Measurements from ENCODE around the gene RAB5B.

RAB5B gene

GRCh38 chr12:55965941-55966407 lies 7.9 kb upstream of the RAB5B start, which contains the start of gene PMEL:
Gene PMEL, minus strand, starts transcription at chr12:55966042. Its CDS starts 31 bp downstream, at chr12:55966011.
- Histone ChIP-seq H3K27me3 (no peaks in the 10 kb centered on the region), H3K9me3 (no peaks in the 10 kb centered on the region), H3K4me2 (peak within 1 kb of the TSS; percentile 98), H3K9ac (peak within 1 kb of the TSS; percentile 90), H4K20me1 (no peaks in the 10 kb centered on the region), H3K36me3 (peaks cover 29% of the 10 kb centered on the region), H3K27ac (peak within 1 kb of the TSS; percentile 73), H3K4me1 (peaks cover 39% of the 10 kb centered on the region), H3K4me3 (peak within 1 kb of the TSS; percentile 78)
- no peak for TF ChIP-seq Cebpa-rat (IDR thresholded peaks at IDR 0.05)

- Histone ChIP-seq H4K20me1 (no peaks in the 10 kb centered on the region), H3K4me1 (peaks cover 46% of the 10 kb centered on the region), H3K36me3 (peaks cover 36% of the 10 kb centered on the region), H3K4me3 (peak within 1 kb of the TSS; percentile 78), H3K9me3 (no peaks in the 10 kb centered on the region), H3K9ac (peak within 1 kb of the TSS; percentile 90), H3K4me2 (peak within 1 kb of the TSS; percentile 98), H3K27ac (peak within 1 kb of the TSS; percentile 73), H3K27me3 (no peaks in the 10 kb centered on the region)
- no peak for TF ChIP-seq Cebpa-rat (IDR thresholded peaks at IDR 0.05)
Observed at GRCh38 chr12:55966408-55967281, 7.2 kb upstream of the RAB5B start, which contains the start of gene CDK2. Gene CDK2, plus strand, starts transcription at chr12:55966830. Its CDS starts 179 bp downstream, at chr12:55967009.

GRCh38 chr12:55969356-55969755 lies 4.5 kb upstream of the RAB5B start:
- Histone ChIP-seq H3K27ac (no peak overlapping the region), H3K9ac (no peak overlapping the region), H3K4me1 (peaks cover 59% of the 10 kb centered on the region), H4K20me1 (no peaks in the 10 kb centered on the region), H3K9me3 (no peaks in the 10 kb centered on the region), H3K36me3 (peaks cover 41% of the 10 kb centered on the region), H3K4me2 (no peak overlapping the region), H3K27me3 (no peaks in the 10 kb centered on the region), H3K4me3 (no peak overlapping the region)
- no peak for TF ChIP-seq Cebpa-rat (IDR thresholded peaks at IDR 0.05)

DNA sequence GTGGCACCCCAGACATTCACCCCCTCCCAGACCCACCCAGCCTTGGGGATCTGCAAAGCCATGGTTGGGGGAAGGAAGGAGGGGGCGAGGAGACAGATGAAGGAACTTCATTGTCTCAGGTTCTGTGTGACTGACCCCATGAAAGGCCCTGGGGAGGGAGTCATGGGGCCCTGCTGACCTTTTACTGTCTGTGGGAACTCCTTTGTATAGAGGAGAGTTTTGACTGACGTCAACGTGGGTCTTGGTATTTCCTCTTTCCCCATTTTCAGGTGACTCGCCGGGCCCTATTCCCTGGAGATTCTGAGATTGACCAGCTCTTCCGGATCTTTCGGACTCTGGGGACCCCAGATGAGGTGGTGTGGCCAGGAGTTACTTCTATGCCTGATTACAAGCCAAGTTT lies 3.1 kb upstream of the RAB5B start:
- Histone ChIP-seq H4K20me1 (no peaks in the 10 kb centered on the region), H3K4me2 (peak overlapping the region; percentile 28; the same call in 1 of the 2 replicates), H3K36me3 (peaks cover 41% of the 10 kb centered on the region), H3K4me1 (peaks cover 62% of the 10 kb centered on the region), H3K27ac (no peak overlapping the region), H3K9ac (no peak overlapping the region), H3K9me3 (no peaks in the 10 kb centered on the region), H3K27me3 (no peaks in the 10 kb centered on the region), H3K4me3 (no peak overlapping the region)
- TF ChIP-seq Cebpa-rat (IDR thresholded peaks at IDR 0.05) = no peak

GRCh38 chr12:55972042-55972441 lies 1.8 kb upstream of the RAB5B start:
- Histone ChIP-seq H3K27ac (no peak overlapping the region), H3K9ac (no peak overlapping the region)

GRCh38 chr12:55972456-55972855 lies 1.4 kb upstream of the RAB5B start:
- no peak overlapping the region for H3K27ac ChIP-seq
- H3K4me3 ChIP-seq = peak overlapping the region; percentile 98
- H3K4me2 ChIP-seq = peak overlapping the region; percentile 83
- no peaks in the 10 kb centered on the region for H3K27me3 ChIP-seq
- peaks cover 68% of the 10 kb centered on the region for H3K4me1 ChIP-seq
- H3K9ac ChIP-seq = peak overlapping the region; percentile 72
- H3K9me3 ChIP-seq = no peaks in the 10 kb centered on the region
- peaks cover 41% of the 10 kb centered on the region for H3K36me3 ChIP-seq
- no peaks in the 10 kb centered on the region; the same call in 1 of the 2 replicates for H4K20me1 ChIP-seq
- no peak for TF ChIP-seq Cebpa-rat (IDR thresholded peaks at IDR 0.05)

More at GRCh38 chr12:55972042-55972441, 1.8 kb upstream of the RAB5B start:
- H3K4me1 ChIP-seq = peaks cover 68% of the 10 kb centered on the region
- no peaks in the 10 kb centered on the region for H3K9me3 ChIP-seq
- H3K27me3 ChIP-seq = no peaks in the 10 kb centered on the region
- peak overlapping the region; percentile 83 for H3K4me2 ChIP-seq
- peaks cover 41% of the 10 kb centered on the region for H3K36me3 ChIP-seq
- no peak for TF ChIP-seq Cebpa-rat (IDR thresholded peaks at IDR 0.05)
- H4K20me1 ChIP-seq = no peaks in the 10 kb centered on the region
- no peak overlapping the region for H3K4me3 ChIP-seq

DNA sequence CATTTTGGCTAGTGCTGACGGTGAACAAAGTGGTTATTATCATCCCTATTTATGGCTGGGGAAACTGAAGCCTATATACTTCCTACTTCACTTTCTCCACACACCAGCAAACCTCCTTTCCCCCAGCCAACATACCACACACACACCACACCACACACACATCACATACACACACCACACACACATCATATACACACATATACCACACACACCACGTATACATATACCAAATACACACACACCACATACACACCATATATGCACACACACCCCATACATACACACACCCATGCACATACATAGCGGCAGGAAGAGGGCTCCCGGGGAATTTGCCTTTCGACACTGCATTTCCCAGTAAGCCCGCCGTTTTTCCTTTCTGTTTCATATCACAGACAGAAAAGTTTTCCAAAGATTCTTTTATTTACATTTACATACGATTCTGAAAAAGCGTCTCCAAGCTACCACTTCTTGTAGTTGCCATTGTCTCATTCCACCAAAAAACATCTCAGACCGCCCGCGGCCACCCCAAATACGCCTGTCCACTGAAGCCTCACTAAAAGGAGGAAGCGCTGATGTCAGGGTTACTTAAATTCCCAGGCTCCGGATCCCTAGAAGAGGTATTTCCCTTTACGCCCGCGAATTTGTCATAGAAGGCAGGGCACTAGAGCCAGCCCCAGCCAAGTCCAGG lies 823 bp upstream of the RAB5B start:
- no peaks in the 10 kb centered on the region for H3K27me3 ChIP-seq
- TF ChIP-seq Cebpa-rat (IDR thresholded peaks at IDR 0.05) = no peak
- H3K27ac ChIP-seq = peak overlapping the region; percentile 28; the same call in 1 of the 2 replicates
- peaks cover 68% of the 10 kb centered on the region for H3K4me1 ChIP-seq
- H3K9me3 ChIP-seq = no peaks in the 10 kb centered on the region
- peak overlapping the region; percentile 98 for H3K4me3 ChIP-seq
- no peaks in the 10 kb centered on the region; the same call in 1 of the 2 replicates for H4K20me1 ChIP-seq
- peak overlapping the region; percentile 83 for H3K4me2 ChIP-seq
- H3K36me3 ChIP-seq = peaks cover 40% of the 10 kb centered on the region
- peak overlapping the region; percentile 72 for H3K9ac ChIP-seq

DNA sequence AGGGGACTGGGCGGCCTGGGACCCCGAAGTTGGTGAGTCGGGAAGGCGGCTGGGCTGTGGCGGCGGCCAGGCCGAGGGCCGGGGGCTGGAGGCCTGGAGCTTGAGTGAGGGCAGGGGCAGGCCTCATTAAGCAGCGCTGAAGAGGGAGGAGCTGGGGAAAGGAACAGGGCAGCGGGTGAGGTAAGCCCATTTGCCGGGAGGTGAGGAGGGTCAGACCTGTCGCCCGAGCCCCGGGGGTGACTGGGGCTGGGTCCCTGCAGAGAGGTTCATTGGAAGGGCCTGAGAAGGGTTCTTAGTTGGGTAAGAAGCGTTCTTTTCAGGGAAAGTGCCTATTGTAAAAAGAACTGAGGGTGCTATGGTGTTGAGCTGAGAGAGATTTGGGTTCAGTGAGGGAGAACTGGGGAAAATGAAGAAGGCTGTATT lies 441 bp downstream of the RAB5B start:
- Histone ChIP-seq H3K4me2 (peak overlapping the region; percentile 90), H3K4me1 (peaks cover 68% of the 10 kb centered on the region), H3K36me3 (peaks cover 36% of the 10 kb centered on the region), H3K27me3 (no peaks in the 10 kb centered on the region), H3K9me3 (no peaks in the 10 kb centered on the region), H3K9ac (peak overlapping the region; percentile 94), H3K4me3 (peak overlapping the region; percentile 98), H3K27ac (peak overlapping the region; percentile 84), H4K20me1 (peaks cover 6% of the 10 kb centered on the region; the same call in 1 of the 2 replicates)
- TF ChIP-seq Cebpa-rat (IDR thresholded peaks at IDR 0.05) = no peak

DNA sequence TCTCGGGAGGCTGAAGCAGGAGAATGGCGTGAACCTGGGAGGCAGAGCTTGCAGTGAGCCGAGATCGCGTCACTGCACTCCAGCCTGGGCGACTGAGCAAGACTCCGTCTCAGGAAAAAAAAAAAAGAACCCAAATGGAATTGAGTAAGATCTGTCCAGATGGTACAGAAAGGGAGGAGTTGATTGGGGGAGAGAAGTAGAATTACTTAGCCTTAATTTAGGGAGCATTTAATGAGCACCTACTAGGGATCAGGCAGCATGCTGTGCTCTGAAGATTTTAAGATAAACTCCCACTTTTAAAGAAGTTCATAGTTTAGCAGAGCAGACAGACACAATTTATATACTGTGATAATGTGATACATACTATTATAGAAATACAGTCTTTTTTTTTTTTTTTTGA lies 4.5 kb downstream of the RAB5B start:
- H3K9me3 ChIP-seq = no peaks in the 10 kb centered on the region
- no peaks in the 10 kb centered on the region for H3K27me3 ChIP-seq
- peak overlapping the region; percentile 90 for H3K4me2 ChIP-seq
- H3K36me3 ChIP-seq = peaks cover 35% of the 10 kb centered on the region
- TF ChIP-seq Cebpa-rat (IDR thresholded peaks at IDR 0.05) = no peak
- H3K4me1 ChIP-seq = peaks cover 66% of the 10 kb centered on the region
- H3K4me3 ChIP-seq = no peak overlapping the region
- no peak overlapping the region for H3K9ac ChIP-seq
- peak overlapping the region; percentile 63; the same call in 1 of the 2 replicates for H3K27ac ChIP-seq
- peaks cover 27% of the 10 kb centered on the region for H4K20me1 ChIP-seq

All from BLaER1 (cell line).